Measurements from ENCODE around the gene USP21. TPM values are rescaled to one million over a fixed set of nuclear protein-coding genes. Genes with fewer than 3 reads are reported as not detected.

The USP21 gene
- total and polyA plus RNA-seq, 2 of the 4 experiments (the other 2 are of a cell fraction) = 6.3 to 23.8 TPM

DNA sequence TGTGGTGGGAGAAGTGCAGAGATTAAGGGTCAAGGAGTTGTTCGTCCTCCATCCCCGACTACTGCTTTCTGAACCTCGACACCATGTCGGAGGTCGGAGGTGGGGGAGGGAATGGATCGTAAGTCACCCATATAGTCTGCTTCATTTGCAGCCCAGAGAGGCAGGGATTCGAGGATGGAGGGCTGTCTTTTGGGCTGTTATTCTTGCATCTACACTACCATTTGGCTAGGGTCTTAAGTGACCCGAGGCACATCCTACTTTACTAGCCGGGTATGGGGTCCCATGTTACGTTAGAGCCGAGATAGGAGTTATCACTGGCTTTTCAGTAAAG, 578 bp downstream of the USP21 start:
- intact Hi-C loops (cut with micrococcal nuclease) = no loop called here

More for the DNA sequence above, 578 bp downstream of the USP21 start:
- no peak for TF ChIP-seq CEBPB (IDR thresholded peaks at IDR 0.05; ENCODE audit: low read depth, low read length)
- TF ChIP-seq RFX5 (IDR thresholded peaks at IDR 0.05; ENCODE audit: low read depth, low read length) = no peak
- no peak for TF ChIP-seq POLR2A (IDR thresholded peaks at IDR 0.05; ENCODE audit: low read depth, low read length)
- TF ChIP-seq, protein P1, sequence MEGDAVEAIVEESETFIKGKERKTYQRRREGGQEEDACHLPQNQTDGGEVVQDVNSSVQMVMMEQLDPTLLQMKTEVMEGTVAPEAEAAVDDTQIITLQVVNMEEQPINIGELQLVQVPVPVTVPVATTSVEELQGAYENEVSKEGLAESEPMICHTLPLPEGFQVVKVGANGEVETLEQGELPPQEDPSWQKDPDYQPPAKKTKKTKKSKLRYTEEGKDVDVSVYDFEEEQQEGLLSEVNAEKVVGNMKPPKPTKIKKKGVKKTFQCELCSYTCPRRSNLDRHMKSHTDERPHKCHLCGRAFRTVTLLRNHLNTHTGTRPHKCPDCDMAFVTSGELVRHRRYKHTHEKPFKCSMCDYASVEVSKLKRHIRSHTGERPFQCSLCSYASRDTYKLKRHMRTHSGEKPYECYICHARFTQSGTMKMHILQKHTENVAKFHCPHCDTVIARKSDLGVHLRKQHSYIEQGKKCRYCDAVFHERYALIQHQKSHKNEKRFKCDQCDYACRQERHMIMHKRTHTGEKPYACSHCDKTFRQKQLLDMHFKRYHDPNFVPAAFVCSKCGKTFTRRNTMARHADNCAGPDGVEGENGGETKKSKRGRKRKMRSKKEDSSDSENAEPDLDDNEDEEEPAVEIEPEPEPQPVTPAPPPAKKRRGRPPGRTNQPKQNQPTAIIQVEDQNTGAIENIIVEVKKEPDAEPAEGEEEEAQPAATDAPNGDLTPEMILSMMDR (conservative IDR thresholded peaks at IDR 0.05; ENCODE audit: low read depth, low read length) = no peak
- TF ChIP-seq MXI1 (IDR thresholded peaks at IDR 0.05; ENCODE audit: borderline replicate concordance, low read depth, low read length) = no peak
- TF ChIP-seq, protein P2, sequence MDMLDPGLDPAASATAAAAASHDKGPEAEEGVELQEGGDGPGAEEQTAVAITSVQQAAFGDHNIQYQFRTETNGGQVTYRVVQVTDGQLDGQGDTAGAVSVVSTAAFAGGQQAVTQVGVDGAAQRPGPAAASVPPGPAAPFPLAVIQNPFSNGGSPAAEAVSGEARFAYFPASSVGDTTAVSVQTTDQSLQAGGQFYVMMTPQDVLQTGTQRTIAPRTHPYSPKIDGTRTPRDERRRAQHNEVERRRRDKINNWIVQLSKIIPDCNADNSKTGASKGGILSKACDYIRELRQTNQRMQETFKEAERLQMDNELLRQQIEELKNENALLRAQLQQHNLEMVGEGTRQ (IDR thresholded peaks at IDR 0.05; ENCODE audit: low read depth, low read length) = no peak
- no peak for TF ChIP-seq CHD1 (IDR thresholded peaks at IDR 0.05; ENCODE audit: low read depth, low read length)
- no peak for TF ChIP-seq MAZ (IDR thresholded peaks at IDR 0.05; ENCODE audit: borderline replicate concordance, low read depth, low read length)
- TF ChIP-seq NFE2L2 (IDR thresholded peaks at IDR 0.05; ENCODE audit: low read depth, low read length) = no peak
- no peak for TF ChIP-seq FOS (IDR thresholded peaks at IDR 0.05; ENCODE audit: low read depth, low read length)
- TF ChIP-seq RCOR1 (IDR thresholded peaks at IDR 0.05; ENCODE audit: insufficient replicate concordance, low read length) = no peak
- no peak for TF ChIP-seq BHLHE40 (IDR thresholded peaks at IDR 0.05; ENCODE audit: low read depth, low read length)
- TF ChIP-seq SMC3 (IDR thresholded peaks at IDR 0.05; ENCODE audit: low read depth, low read length) = no peak
- TF ChIP-seq, protein P3, sequence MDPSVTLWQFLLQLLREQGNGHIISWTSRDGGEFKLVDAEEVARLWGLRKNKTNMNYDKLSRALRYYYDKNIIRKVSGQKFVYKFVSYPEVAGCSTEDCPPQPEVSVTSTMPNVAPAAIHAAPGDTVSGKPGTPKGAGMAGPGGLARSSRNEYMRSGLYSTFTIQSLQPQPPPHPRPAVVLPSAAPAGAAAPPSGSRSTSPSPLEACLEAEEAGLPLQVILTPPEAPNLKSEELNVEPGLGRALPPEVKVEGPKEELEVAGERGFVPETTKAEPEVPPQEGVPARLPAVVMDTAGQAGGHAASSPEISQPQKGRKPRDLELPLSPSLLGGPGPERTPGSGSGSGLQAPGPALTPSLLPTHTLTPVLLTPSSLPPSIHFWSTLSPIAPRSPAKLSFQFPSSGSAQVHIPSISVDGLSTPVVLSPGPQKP (IDR thresholded peaks at IDR 0.05; ENCODE audit: borderline replicate concordance, low read depth, low read length) = no peak
- no peak for TF ChIP-seq MAFK (IDR thresholded peaks at IDR 0.05; ENCODE audit: low read depth, low read length)
- TF ChIP-seq RAD21 (IDR thresholded peaks at IDR 0.05; ENCODE audit: low read length) = no peak
- H2AFZ ChIP-seq (replicated peaks; ENCODE audit: low read length, poor library complexity) = peak overlapping the region; percentile 96
- peak overlapping the region; percentile 97 for H2AK9ac ChIP-seq (replicated peaks; ENCODE audit: low read depth, low read length, poor library complexity)
- ATAC-seq (ENCODE audit: low read depth) = no peak
- H2BK15ac ChIP-seq (ENCODE audit: low read depth, low read length) = 0 out of 3 replicates have a peak overlapping the region, but pooled peaks have one; percentile 15
- H3K36me3 ChIP-seq (ENCODE audit: control insufficient read depth, insufficient read depth, low read length) = peaks cover 32% of the 10 kb centered on the region
- H3K4me2 ChIP-seq (ENCODE audit: low read depth, low read length) = peak overlapping the region; percentile 98
- ChIA-PET CTCF (interaction anchor here (0.7 kb wide), 1 partner anchor 62 kb away, joined by 4 read pairs; no protein-coding TSS in a partner anchor), POLR2A (ENCODE audit: unreplicated experiment) (no interaction called here)
- no peaks in the 10 kb centered on the region for H3K9me3 ChIP-seq (ENCODE audit: control insufficient read depth, insufficient read depth, low read length)
- H4K5ac ChIP-seq (ENCODE audit: low read depth, low read length) = peak overlapping the region; percentile 61
- BruUV-seq (replicated peaks) = no TSS peak
- peak overlapping the region; percentile 68 for H3K27ac ChIP-seq (ENCODE audit: insufficient read depth, low read length)
- H3K23ac ChIP-seq (ENCODE audit: low read depth, low read length) = peak overlapping the region; percentile 95
- dilution Hi-C loops (cut with HindIII; ENCODE audit: low sequenced_read_pairs, unreplicated experiment) (no loop called here), in situ Hi-C loops (cut with MboI; ENCODE audit: low sequenced_read_pairs) (no loop called here)
- peak overlapping the region; percentile 3; the same call in 1 of the 2 replicates for H3K18ac ChIP-seq (ENCODE audit: low read depth, low read length)
- H2AK5ac ChIP-seq (ENCODE audit: low read depth, low read length) = peak overlapping the region; percentile 82
- H3K27me3 ChIP-seq (ENCODE audit: control insufficient read depth, insufficient read depth, low read length) = no peaks in the 10 kb centered on the region
- no peaks in the 10 kb centered on the region for H4K20me1 ChIP-seq (ENCODE audit: insufficient read depth, low read length)
- 0 out of 2 replicates have a peak overlapping the region, but pooled peaks have one; percentile 26 for H2BK120ac ChIP-seq (ENCODE audit: low read depth, low read length)
- no CpG with 5 or more reads among the region's 11 CpGs for WGBS, 2 experiments (ENCODE audit: extremely low coverage in 2 of 2, insufficient read length in 1 of 2)
- H3K9me1 ChIP-seq (ENCODE audit: insufficient read depth, low read length) = peaks cover 12% of the 10 kb centered on the region
- H4K91ac ChIP-seq (ENCODE audit: insufficient read depth, low read depth, low read length) = peak overlapping the region; percentile 73
- no peak for DNase-seq
- peak overlapping the region; percentile 58 for H2BK5ac ChIP-seq (ENCODE audit: low read depth, low read length, poor library complexity, severe bottlenecking)
- H3K4me3 ChIP-seq (ENCODE audit: insufficient read depth, low read depth, low read length) = peak overlapping the region; percentile 83
- peaks cover 16 to 40% of the 10 kb centered on the region in 2 experiments for H3K79me1 ChIP-seq (ENCODE audit: low read depth in 1 of 2, low read length in 2 of 2)
- no peak overlapping the region for H2BK20ac ChIP-seq (ENCODE audit: low read depth, low read length)
- H3K4me1 ChIP-seq (ENCODE audit: control insufficient read depth, insufficient read depth, low read length) = peaks cover 7% of the 10 kb centered on the region
- peak overlapping the region; percentile 98 for H3K14ac ChIP-seq (replicated peaks; ENCODE audit: low read depth, low read length)
- peak overlapping the region; percentile 36 for H3K56ac ChIP-seq (ENCODE audit: extremely low read depth, insufficient read depth, low read length)
- peak overlapping the region; percentile 97 for H3K4ac ChIP-seq (ENCODE audit: low read depth, low read length)
- H3K9ac ChIP-seq (ENCODE audit: low read depth, low read length) = peak overlapping the region; percentile 82
- peak overlapping the region; percentile 58 to 90 for H4K8ac ChIP-seq (ENCODE audit: low read depth in 2 of 2, low read length in 2 of 2)

Measured in IMR-90 (cell line).